ENCODE measurements around the gene MAP6D1.

Gene MAP6D1

GRCh38 chr3:183825456-183826161 lies at the start of gene MAP6D1:
TSS of gene MAP6D1 (minus strand) at chr3:183825577. CDS start at chr3:183825547, 30 bp downstream.
- H4K20me1 ChIP-seq (ENCODE audit: insufficient read depth) = no peaks in the 10 kb centered on the region
- H3K79me2 ChIP-seq (ENCODE audit: insufficient read depth, low read depth) = no peaks in the 10 kb centered on the region
- no peaks in the 10 kb centered on the region for H3K4me1 ChIP-seq (ENCODE audit: low read depth, poor library complexity, severe bottlenecking)
- H2AFZ ChIP-seq (ENCODE audit: low read depth) = no peak within 1 kb of the TSS
- TF ChIP-seq, protein P1, sequence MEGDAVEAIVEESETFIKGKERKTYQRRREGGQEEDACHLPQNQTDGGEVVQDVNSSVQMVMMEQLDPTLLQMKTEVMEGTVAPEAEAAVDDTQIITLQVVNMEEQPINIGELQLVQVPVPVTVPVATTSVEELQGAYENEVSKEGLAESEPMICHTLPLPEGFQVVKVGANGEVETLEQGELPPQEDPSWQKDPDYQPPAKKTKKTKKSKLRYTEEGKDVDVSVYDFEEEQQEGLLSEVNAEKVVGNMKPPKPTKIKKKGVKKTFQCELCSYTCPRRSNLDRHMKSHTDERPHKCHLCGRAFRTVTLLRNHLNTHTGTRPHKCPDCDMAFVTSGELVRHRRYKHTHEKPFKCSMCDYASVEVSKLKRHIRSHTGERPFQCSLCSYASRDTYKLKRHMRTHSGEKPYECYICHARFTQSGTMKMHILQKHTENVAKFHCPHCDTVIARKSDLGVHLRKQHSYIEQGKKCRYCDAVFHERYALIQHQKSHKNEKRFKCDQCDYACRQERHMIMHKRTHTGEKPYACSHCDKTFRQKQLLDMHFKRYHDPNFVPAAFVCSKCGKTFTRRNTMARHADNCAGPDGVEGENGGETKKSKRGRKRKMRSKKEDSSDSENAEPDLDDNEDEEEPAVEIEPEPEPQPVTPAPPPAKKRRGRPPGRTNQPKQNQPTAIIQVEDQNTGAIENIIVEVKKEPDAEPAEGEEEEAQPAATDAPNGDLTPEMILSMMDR (conservative IDR thresholded peaks at IDR 0.05; ENCODE audit: low read depth, low read length) = no peak
- H3K27ac ChIP-seq = no peak within 1 kb of the TSS
- H3K4me2 ChIP-seq = no peak within 1 kb of the TSS
- no peak within 1 kb of the TSS for H3K4me3 ChIP-seq (IDR thresholded peaks at IDR 0.05; ENCODE audit: insufficient read depth, low read depth, low read length)
- no peak within 1 kb of the TSS for H3K9ac ChIP-seq
- no peaks in the 10 kb centered on the region for H3K27me3 ChIP-seq (ENCODE audit: insufficient read depth, low read depth)
- H3K36me3 ChIP-seq (ENCODE audit: insufficient read depth) = no peaks in the 10 kb centered on the region

- TF ChIP-seq, protein P1 (conservative IDR thresholded peaks at IDR 0.05; ENCODE audit: low read depth, low read length) = no peak
- no peak overlapping the region for H3K4me3 ChIP-seq (IDR thresholded peaks at IDR 0.05; ENCODE audit: insufficient read depth, low read depth, low read length)
- no peaks in the 10 kb centered on the region for H3K27me3 ChIP-seq (ENCODE audit: insufficient read depth, low read depth)
- no peak overlapping the region for H3K4me2 ChIP-seq
- no peaks in the 10 kb centered on the region for H3K4me1 ChIP-seq (ENCODE audit: low read depth, poor library complexity, severe bottlenecking)
- H3K27ac ChIP-seq = no peak overlapping the region
- peaks cover 59% of the 10 kb centered on the region for H3K79me2 ChIP-seq (ENCODE audit: insufficient read depth, low read depth)
- no peak overlapping the region for H2AFZ ChIP-seq (ENCODE audit: low read depth)
- peaks cover 10% of the 10 kb centered on the region; the same call in 1 of the 2 replicates for H4K20me1 ChIP-seq (ENCODE audit: insufficient read depth)
- no peak overlapping the region for H3K9ac ChIP-seq
- H3K36me3 ChIP-seq (ENCODE audit: insufficient read depth) = peaks cover 5% of the 10 kb centered on the region; the same call in 1 of the 2 replicates
Measured at GRCh38 chr3:183873914-183874313, 48.5 kb upstream of the MAP6D1 start.

- Histone ChIP-seq H3K9ac (no peak overlapping the region), H3K4me1 (ENCODE audit: low read depth, poor library complexity, severe bottlenecking) (no peaks in the 10 kb centered on the region), H3K27me3 (ENCODE audit: insufficient read depth, low read depth) (no peaks in the 10 kb centered on the region), H3K79me2 (ENCODE audit: insufficient read depth, low read depth) (peaks cover 46% of the 10 kb centered on the region; the same call in 1 of the 2 replicates), H3K4me3 (IDR thresholded peaks at IDR 0.05; ENCODE audit: insufficient read depth, low read depth, low read length) (no peak overlapping the region), H4K20me1 (ENCODE audit: insufficient read depth) (peaks cover 10% of the 10 kb centered on the region; the same call in 1 of the 2 replicates), H3K36me3 (ENCODE audit: insufficient read depth) (no peaks in the 10 kb centered on the region; the same call in 1 of the 2 replicates), H3K27ac (no peak overlapping the region), H2AFZ (ENCODE audit: low read depth) (no peak overlapping the region), H3K4me2 (no peak overlapping the region)
- TF ChIP-seq, protein P1 (conservative IDR thresholded peaks at IDR 0.05; ENCODE audit: low read depth, low read length) = no peak
Measured at GRCh38 chr3:183871541-183871940, 46.2 kb upstream of the MAP6D1 start.

GRCh38 chr3:183870563-183870962 lies 45.2 kb upstream of the MAP6D1 start:
- peaks cover 8% of the 10 kb centered on the region; the same call in 1 of the 2 replicates for H4K20me1 ChIP-seq (ENCODE audit: insufficient read depth)
- no peaks in the 10 kb centered on the region for H3K4me1 ChIP-seq (ENCODE audit: low read depth, poor library complexity, severe bottlenecking)
- peaks cover 46% of the 10 kb centered on the region; the same call in 1 of the 2 replicates for H3K79me2 ChIP-seq (ENCODE audit: insufficient read depth, low read depth)
- TF ChIP-seq, protein P1 (conservative IDR thresholded peaks at IDR 0.05; ENCODE audit: low read depth, low read length) = no peak
- H3K9ac ChIP-seq = no peak overlapping the region
- peaks cover 8% of the 10 kb centered on the region; the same call in 1 of the 2 replicates for H3K36me3 ChIP-seq (ENCODE audit: insufficient read depth)
- no peak overlapping the region for H2AFZ ChIP-seq (ENCODE audit: low read depth)
- H3K27me3 ChIP-seq (ENCODE audit: insufficient read depth, low read depth) = no peaks in the 10 kb centered on the region
- no peak overlapping the region for H3K4me3 ChIP-seq (IDR thresholded peaks at IDR 0.05; ENCODE audit: insufficient read depth, low read depth, low read length)
- no peak overlapping the region for H3K27ac ChIP-seq
- no peak overlapping the region for H3K4me2 ChIP-seq
